Stomach (tissue), 4 donors: ENCODE results near the gene FAM120A.

ENCODE experiments used
- CTCF ChIP-seq, 7 experiments: fragments of 450-650 bp in 4 of 7; fragments of 200-600 bp in 3 of 7; sonication (generic) in 3 of 7; IDR thresholded peaks; one replicate each; pipeline ENCODE4 v1.5.1; 2016 to 2019; ENCODE audit warnings: antibody characterized with exemption in 7 of 7, control low read depth in 2 of 7, mild to moderate bottlenecking in 1 of 7
- POLR2A ChIP-seq, 4 donors: fragments of 450-650 bp; IDR thresholded peaks; one replicate each; pipeline ENCODE4 v1.6.1; 2016; ENCODE audit warnings: antibody characterized with exemption in 4 of 4, control low read depth in 2 of 4, mild to moderate bottlenecking in 1 of 4, moderate library complexity in 1 of 4

- no peak for TF ChIP-seq POLR2A (IDR thresholded peaks at IDR 0.05)
- no peak for TF ChIP-seq CTCF (IDR thresholded peaks at IDR 0.05)
These were observed 101.4 kb downstream of the FAM120A start for GRCh38 chr9:93552923-93553322.
